NCI-H1694 (cell line): ENCODE results near the gene RNU11.
"Not testable (repeated sequence)": the region's sequence is repeated elsewhere in the genome, so short reads cannot be mapped to it uniquely, and the experiment has no call there.

Experiments used
- DNase-seq: peaks from one replicate; lab custom pipeline; 2025; lab: John Stamatoyannopoulos, UW

Gene RNU11

GRCh38 chr1:28663871-28664470, 15.6 kb downstream of the RNU11 start:
- peak; percentile 65 for DNase-seq

GRCh38 chr1:28666806-28667205, 18.4 kb downstream of the RNU11 start:
- DNase-seq: no peak

DNA sequence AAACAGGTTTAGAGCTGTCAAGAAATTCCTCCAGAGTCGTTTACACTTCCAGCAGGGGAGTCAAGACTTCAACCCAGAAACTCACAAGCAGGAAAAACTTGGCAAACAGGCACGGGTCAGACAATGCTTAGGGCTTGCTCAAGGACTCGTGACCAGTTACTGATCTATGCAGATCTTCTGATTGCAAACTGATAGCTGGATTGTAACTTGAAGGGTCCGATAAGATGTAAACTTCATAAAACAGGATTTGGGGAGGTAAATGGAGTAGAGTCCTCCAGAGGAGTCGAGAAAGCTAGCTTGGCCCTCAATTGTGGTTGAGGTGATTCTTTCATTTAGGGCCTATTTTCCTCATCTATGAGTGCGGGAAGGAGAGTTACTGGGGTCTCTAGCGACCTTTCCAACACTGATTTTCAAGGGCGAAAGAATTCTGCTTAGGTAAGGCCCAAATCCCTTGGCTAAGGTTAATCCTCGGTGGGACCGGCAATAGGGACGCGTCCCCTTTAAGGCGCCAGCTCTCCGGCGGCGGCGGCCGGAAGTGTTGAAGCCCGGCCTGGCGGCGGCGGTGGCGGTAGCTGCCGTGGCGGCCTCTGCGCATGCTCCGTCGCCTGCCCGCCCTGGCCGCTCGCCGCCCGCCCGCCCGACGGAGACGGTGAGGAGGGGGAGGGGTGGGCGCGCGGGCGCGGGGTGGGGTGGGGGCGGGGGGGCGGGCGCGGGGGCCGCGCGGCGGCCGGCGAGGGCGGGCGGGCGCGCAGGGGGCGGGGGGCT, 20.0 kb downstream of the RNU11 start, which contains the start of gene GMEB1:
GMEB1 (plus strand) TSS at position 594 of the 765 bp plus-strand sequence. CDS start 14,829 bp downstream, outside the sequence.
- peak; percentile 42 for DNase-seq

DNA sequence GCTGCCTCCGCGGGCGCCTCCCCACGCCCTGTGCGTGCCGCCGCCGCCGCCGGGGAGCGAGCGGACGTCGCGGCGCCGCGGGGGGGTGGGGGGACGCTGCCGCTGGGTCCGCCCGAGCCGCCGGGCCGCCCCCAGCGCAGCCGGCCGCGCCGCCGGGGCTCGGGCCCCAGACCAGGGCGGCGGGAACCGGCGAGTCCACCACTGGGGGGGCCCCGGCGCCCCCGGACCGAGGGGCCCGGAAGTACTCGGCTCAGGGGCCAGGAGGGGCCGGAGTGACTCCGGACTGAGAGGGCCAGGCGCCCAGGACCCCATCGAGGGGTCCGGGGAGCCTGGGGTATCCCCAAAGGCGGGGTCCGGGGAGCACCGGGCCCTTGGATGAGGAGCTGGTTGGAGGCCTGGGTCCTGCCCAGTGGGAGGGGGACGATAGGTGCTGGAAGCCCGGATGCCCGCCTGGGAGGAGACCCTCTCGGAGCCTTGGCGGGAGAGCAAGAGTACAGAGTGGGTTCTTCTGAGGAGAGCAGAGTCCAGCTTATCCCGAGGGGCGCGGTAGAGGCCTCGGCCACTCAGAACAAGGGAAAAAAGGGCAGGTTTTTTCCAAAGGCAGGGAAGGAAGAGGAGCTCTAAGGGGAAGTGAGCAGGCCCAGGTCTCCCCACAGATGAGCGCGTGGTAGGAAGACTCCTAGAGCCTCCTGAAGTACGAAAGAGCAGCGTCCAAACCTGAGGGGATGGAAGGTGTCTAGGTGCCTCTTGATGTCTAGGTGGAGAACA, 20.7 kb downstream of the RNU11 start:
- DNase-seq: no peak

GRCh38 chr1:28671254-28671780, 22.9 kb downstream of the RNU11 start:
- DNase-seq: no peak

DNA sequence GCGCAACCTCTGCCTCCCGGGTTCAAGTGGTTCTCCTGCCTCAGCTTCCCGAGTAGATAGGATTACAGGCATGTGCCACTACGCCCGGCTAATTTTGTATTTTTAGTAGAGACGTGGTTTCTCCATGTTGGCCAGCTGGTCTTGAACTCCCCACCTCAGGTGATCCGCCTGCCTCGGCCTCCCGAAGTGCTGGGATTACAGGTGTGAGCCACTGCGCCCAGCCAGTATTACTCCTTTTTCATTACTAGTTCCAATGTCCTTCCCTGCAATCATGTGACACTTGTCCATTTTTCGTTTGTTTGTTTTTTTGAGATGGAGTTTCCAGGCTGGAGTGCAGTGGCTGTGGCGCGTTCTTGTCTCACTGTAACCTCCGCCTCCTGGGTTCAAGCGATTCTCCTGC, 24.6 kb downstream of the RNU11 start:
- DNase-seq: not testable (repeated sequence)

DNA sequence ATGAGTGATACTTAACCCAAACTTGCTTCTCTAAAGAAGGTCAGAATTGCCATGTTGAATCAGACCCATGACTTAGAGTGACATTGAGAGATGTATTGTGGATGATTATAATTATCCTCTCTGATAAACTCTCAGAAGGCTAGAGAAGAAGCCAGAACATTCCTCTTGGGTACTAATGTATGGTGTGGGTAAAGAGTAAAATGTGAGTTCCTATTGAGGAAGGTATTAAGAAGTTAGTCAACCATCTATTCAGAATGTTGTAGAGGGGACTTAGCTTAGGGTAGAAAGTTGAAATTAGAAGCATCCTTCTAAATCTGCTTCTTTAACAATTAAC, 27.5 kb downstream of the RNU11 start:
- no peak for DNase-seq

- no peak for DNase-seq
Observed at GRCh38 chr1:28680151-28680550, 31.8 kb downstream of the RNU11 start.

DNA sequence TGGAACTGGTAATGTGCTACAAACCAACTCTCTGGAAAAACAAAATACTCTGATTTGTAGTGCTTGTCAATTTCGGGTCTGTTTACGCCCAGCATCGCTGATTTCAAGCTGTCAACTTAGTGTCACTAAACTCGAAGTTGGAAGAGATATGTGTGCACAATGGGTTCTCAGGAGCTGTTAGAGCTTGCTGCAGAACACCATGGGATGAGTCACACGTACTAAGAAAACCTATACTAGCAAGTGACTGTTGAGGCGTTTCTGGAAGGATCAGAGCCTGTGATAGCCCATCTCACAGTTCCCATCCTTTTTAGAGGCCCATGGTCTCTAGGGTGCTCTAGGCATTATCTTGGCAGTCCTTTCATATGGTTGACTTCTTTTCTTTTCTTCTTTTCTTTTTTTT, 34.4 kb downstream of the RNU11 start:
- DNase-seq: no peak

- no peak for DNase-seq
Observed at GRCh38 chr1:28684937-28685336, 36.5 kb downstream of the RNU11 start.

- not testable (repeated sequence) for DNase-seq
Observed at GRCh38 chr1:28691627-28692026, 43.2 kb downstream of the RNU11 start.
